HepG2 (cell line): ENCODE data around the gene MRPL20. TPM values are rescaled to one million over a fixed set of nuclear protein-coding genes. Genes with fewer than 3 reads are reported as not detected.

Source experiments
- AGO2 ChIP-seq: fragments of 200-400 bp; formaldehyde crosslinking; optimal IDR thresholded peaks from 2 replicates; pipeline ENCODE3; 2017; ENCODE audit warnings: mild to moderate bottlenecking, low read depth, low read length, moderate library complexity
- ARID2 ChIP-seq: sonication (generic); formaldehyde crosslinking; IDR thresholded peaks from 2 replicates; pipeline ENCODE4 v1.8.1; 2022; ENCODE audit warnings: mild to moderate bottlenecking, missing genetic modification reagents, borderline replicate concordance
- DPF2 ChIP-seq: sonication (generic); formaldehyde crosslinking; IDR thresholded peaks from 2 replicates; pipeline ENCODE4 v1.4.0; 2020; ENCODE audit warnings: mild to moderate bottlenecking, low read depth, missing genetic modification reagents, borderline replicate concordance
- FOXK1 ChIP-seq: sonication (generic); formaldehyde crosslinking; IDR thresholded peaks from 2 replicates; pipeline ENCODE4 v1.4.0; 2020; ENCODE audit warnings: low read depth, missing genetic modification reagents, borderline replicate concordance
- GABPB1 ChIP-seq: IDR thresholded peaks from 2 replicates; pipeline ENCODE4 v1.6.1; 2016; ENCODE audit warnings: mild to moderate bottlenecking, missing genetic modification reagents, moderate library complexity, missing compliant biosample characterization
- GPN1 ChIP-seq: sonication (generic); formaldehyde crosslinking; IDR thresholded peaks from 2 replicates; pipeline ENCODE4 v1.5.1; 2020; ENCODE audit warnings: missing genetic modification reagents, borderline replicate concordance
- HIC2 ChIP-seq: sonication (generic); formaldehyde crosslinking; IDR thresholded peaks from 2 replicates; pipeline ENCODE4 v1.9.0; 2022; ENCODE audit warnings: low read depth, missing genetic modification reagents
- JUND ChIP-seq: sonication (generic); formaldehyde crosslinking; IDR thresholded peaks from 2 replicates; pipeline ENCODE4 v1.8.0; 2022; ENCODE audit warnings: mild to moderate bottlenecking, missing genetic modification reagents
- LRRFIP1 ChIP-seq: sonication (generic); formaldehyde crosslinking; conservative IDR thresholded peaks from 2 replicates; pipeline ENCODE4 v1.4.0; 2020; ENCODE audit warnings: missing genetic modification reagents
- MXI1 ChIP-seq: IDR thresholded peaks from 3 replicates; pipeline ENCODE4 v1.6.1; 2012; ENCODE audit warnings: low read depth, low read length, inconsistent platforms, borderline replicate concordance
- PITX1 ChIP-seq: sonication (generic); formaldehyde crosslinking; IDR thresholded peaks from 2 replicates; pipeline ENCODE4 v1.5.1; 2020; ENCODE audit warnings: mild to moderate bottlenecking, missing genetic modification reagents
- PRMT3 ChIP-seq: sonication (generic); formaldehyde crosslinking; IDR thresholded peaks from 2 replicates; pipeline ENCODE4 v1.8.1; 2022; ENCODE audit warnings: low read depth, mild to moderate bottlenecking, moderate library complexity, missing genetic modification reagents, borderline replicate concordance
- SCMH1 ChIP-seq: sonication (generic); formaldehyde crosslinking; IDR thresholded peaks from 2 replicates; pipeline ENCODE4 v1.9.0; 2021; ENCODE audit warnings: missing genetic modification reagents, mild to moderate bottlenecking, borderline replicate concordance
- SRSF1 ChIP-seq: fragments of 200-400 bp; formaldehyde crosslinking; optimal IDR thresholded peaks from 2 replicates; pipeline ENCODE3; 2017; ENCODE audit warnings: mild to moderate bottlenecking, low read depth, low read length, moderate library complexity
- ZFX ChIP-seq: sonication (generic); formaldehyde crosslinking; IDR thresholded peaks from 2 replicates; pipeline ENCODE4 v1.4.0; 2020; ENCODE audit warnings: mild to moderate bottlenecking, low read depth, missing genetic modification reagents, moderate library complexity
- ZNF362 ChIP-seq: sonication (generic); formaldehyde crosslinking; IDR thresholded peaks from 2 replicates; pipeline ENCODE4 v1.4.0; 2020; ENCODE audit warnings: missing genetic modification reagents, mild to moderate bottlenecking, borderline replicate concordance
- ZNF501 ChIP-seq: sonication (generic); formaldehyde crosslinking; IDR thresholded peaks from 2 replicates; pipeline ENCODE4 v1.5.1; 2020; ENCODE audit warnings: mild to moderate bottlenecking, moderate library complexity, missing genetic modification reagents
- ZNF639 ChIP-seq: conservative IDR thresholded peaks from 2 replicates; pipeline ENCODE4 v1.6.1; 2018; ENCODE audit warnings: missing genetic modification reagents
- polyA plus RNA-seq, 8 experiments: library from polyadenylated mRNA; depleted of rRNA in 3 of 8; stranded (reverse) in 7 of 8; unstranded in 1 of 8; fragments of >200 nt; fragmentation: Illumina TruSeq in 4 of 8; extraction: Trizol in 4 of 8; gene quantifications; 2 replicates each; pipeline versions ENCODE4 v1.2.1 to v1.2.3, GENCODE V29; 2011 to 2016; ENCODE audit warnings: low read depth in 4 of 8, missing spikeins in 1 of 8, mixed read lengths in 1 of 8; ENCODE audit not compliant: insufficient read depth in 1 of 8
- total RNA-seq, 5 experiments: library from RNA; depleted of rRNA; stranded (reverse); fragments of >200 nt; fragmentation: Illumina TruSeq; extraction: Trizol; gene quantifications; 2 replicates each; pipeline ENCODE4 v1.2.3, GENCODE V29; 2016; ENCODE audit warnings: low read depth in 1 of 5

Gene MRPL20
- total and polyA plus RNA-seq, 2 of the 13 experiments (the other 11 are each of a cell fraction or from before 2014, with no cell fraction given): 59.2 to 127 TPM

GRCh38 chr1:1437033-1437903 is 30.2 kb upstream of the MRPL20 start (continued):
- TF ChIP-seq ZNF362 (CRISPR knock-in tag) (no peak), SRSF1 (peak; percentile 30), GPN1 (CRISPR knock-in tag) (no peak), ZNF501 (CRISPR knock-in tag) (peak; percentile 10), LRRFIP1 (CRISPR knock-in tag) (no peak), JUND (CRISPR knock-in tag) (0 out of 2 replicates have a peak, but pooled peaks have one; percentile 28), PRMT3 (0 out of 2 replicates have a peak, but pooled peaks have one; percentile 29), AGO2 (peak; percentile 52), HIC2 (CRISPR knock-in tag) (peak; percentile 46; the same call in 1 of the 2 replicates), PITX1 (CRISPR knock-in tag) (0 out of 2 replicates have a peak, but pooled peaks have one; percentile 26), ZNF639 (CRISPR knock-in tag) (0 out of 2 replicates have a peak, but pooled peaks have one; percentile 4), ARID2 (CRISPR knock-in tag) (0 out of 2 replicates have a peak, but pooled peaks have one; percentile 9), SCMH1 (CRISPR knock-in tag) (no peak), GABPB1 (CRISPR knock-in tag) (no peak; the same call in 1 of the 2 replicates), DPF2 (0 out of 2 replicates have a peak, but pooled peaks have one; percentile 37), FOXK1 (no peak), ZFX (CRISPR knock-in tag) (peak; percentile 34; the same call in 1 of the 2 replicates), MXI1 (no peak)
